Colonic mucosa (tissue), 4 donors: ENCODE measurements around the gene KPNB1. TPM values are rescaled to one million over a fixed set of nuclear protein-coding genes. Genes with fewer than 3 reads are reported as not detected.
A peak's percentile ranks its signal among the peaks of the same experiment; 100 is the strongest.

ENCODE experiments used
- DNase-seq: peaks from one replicate; pipeline ENCODE4 v3.0.0-alpha.2; 2020
- H3K27ac ChIP-seq: fragments of 200-600 bp; one replicate; pipeline ENCODE4 v1.8.0; 2021
- H3K27me3 ChIP-seq: fragments of 200-600 bp; one replicate; pipeline ENCODE4 v1.8.0; 2021
- H3K36me3 ChIP-seq: fragments of 200-600 bp; one replicate; pipeline ENCODE4 v1.8.0; 2021
- H3K4me1 ChIP-seq: fragments of 200-600 bp; one replicate; pipeline ENCODE4 v1.8.0; 2021; ENCODE audit warnings: mild to moderate bottlenecking
- H3K4me3 ChIP-seq: fragments of 200-600 bp; one replicate; pipeline ENCODE4 v1.8.0; 2021
- H3K9ac ChIP-seq, 2 donors: one replicate each; pipeline ENCODE4 v1.7.0; 2013; ENCODE audit warnings: control low read depth in 2 of 2, low read depth in 2 of 2, low read length in 2 of 2
- H3K9me3 ChIP-seq: fragments of 200-600 bp; one replicate; pipeline ENCODE4 v1.8.0; 2021
- intact Hi-C: fragments of 100-400 bp; cut with DNase I; formaldehyde crosslinking; loops from one replicate; pipeline ENCODE4 v1.14.1; 2022
- total RNA-seq, 2 donors: library from RNA; stranded (reverse); fragmentation: NEBNext Ultra II Directional in 1 of 2; extraction: Animal tissue kit (Norgen Biotek cat#: 25700) in 1 of 2; gene quantifications; one replicate each; pipeline ENCODE4 v1.2.1, GENCODE V29; 2021
- TF ChIP-seq, protein P1 (sequence below): fragments of 200-600 bp; IDR thresholded peaks from one replicate; pipeline ENCODE4 v1.8.0; 2022; ENCODE audit warnings: antibody characterized with exemption, mild to moderate bottlenecking
- donor health status: healthy.
- donor health status: DM: no; HTN: no; CAD: no.
- donor health status: DM: no; HTN: no; CAD: no.

KPNB1 gene
- total RNA-seq, 2 donors from 2014 or later, result 247 to 356 TPM

- peaks cover 10% of the 10 kb centered on the region for H3K36me3 ChIP-seq
- no peak overlapping the region for H3K9ac ChIP-seq
- peaks cover 12% of the 10 kb centered on the region for H3K4me1 ChIP-seq
- no peaks in the 10 kb centered on the region for H3K9me3 ChIP-seq
- TF ChIP-seq, protein P1, sequence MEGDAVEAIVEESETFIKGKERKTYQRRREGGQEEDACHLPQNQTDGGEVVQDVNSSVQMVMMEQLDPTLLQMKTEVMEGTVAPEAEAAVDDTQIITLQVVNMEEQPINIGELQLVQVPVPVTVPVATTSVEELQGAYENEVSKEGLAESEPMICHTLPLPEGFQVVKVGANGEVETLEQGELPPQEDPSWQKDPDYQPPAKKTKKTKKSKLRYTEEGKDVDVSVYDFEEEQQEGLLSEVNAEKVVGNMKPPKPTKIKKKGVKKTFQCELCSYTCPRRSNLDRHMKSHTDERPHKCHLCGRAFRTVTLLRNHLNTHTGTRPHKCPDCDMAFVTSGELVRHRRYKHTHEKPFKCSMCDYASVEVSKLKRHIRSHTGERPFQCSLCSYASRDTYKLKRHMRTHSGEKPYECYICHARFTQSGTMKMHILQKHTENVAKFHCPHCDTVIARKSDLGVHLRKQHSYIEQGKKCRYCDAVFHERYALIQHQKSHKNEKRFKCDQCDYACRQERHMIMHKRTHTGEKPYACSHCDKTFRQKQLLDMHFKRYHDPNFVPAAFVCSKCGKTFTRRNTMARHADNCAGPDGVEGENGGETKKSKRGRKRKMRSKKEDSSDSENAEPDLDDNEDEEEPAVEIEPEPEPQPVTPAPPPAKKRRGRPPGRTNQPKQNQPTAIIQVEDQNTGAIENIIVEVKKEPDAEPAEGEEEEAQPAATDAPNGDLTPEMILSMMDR, result no peak
- H3K27ac ChIP-seq, result no peak overlapping the region
- H3K27me3 ChIP-seq, result no peaks in the 10 kb centered on the region
- H3K4me3 ChIP-seq, result no peak overlapping the region
- DNase-seq, result no peak
- intact Hi-C loops, result no loop called here
Observed at GRCh38 chr17:47653442-47653841, 3.7 kb downstream of the KPNB1 start.

DNA sequence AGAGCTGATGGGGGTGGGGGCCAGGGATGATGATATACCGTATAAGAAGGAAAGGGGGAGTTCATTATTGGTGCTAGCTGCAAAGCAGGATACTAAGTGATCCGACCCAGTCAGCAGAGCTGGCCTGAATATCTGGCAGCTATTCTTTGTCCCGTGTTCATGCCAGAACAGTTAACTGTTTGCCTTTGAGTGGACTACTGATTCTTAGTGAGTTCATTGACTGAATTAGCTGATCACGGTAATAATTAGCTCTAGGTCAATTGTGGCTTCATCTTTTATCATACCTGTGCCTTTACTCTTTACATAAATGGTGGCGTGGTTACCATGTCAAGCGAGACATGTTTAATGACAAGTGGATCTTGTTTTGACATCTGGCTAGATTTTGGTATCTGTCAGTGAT, 5.3 kb downstream of the KPNB1 start:
- no peak for DNase-seq
- Histone ChIP-seq H3K27me3 (no peaks in the 10 kb centered on the region), H3K4me3 (no peak overlapping the region), H3K4me1 (peaks cover 12% of the 10 kb centered on the region), H3K9ac (no peak overlapping the region), H3K27ac (no peak overlapping the region), H3K36me3 (peaks cover 13% of the 10 kb centered on the region), H3K9me3 (no peaks in the 10 kb centered on the region)
- intact Hi-C loops, result no loop called here
- TF ChIP-seq, protein P1, result no peak

DNA sequence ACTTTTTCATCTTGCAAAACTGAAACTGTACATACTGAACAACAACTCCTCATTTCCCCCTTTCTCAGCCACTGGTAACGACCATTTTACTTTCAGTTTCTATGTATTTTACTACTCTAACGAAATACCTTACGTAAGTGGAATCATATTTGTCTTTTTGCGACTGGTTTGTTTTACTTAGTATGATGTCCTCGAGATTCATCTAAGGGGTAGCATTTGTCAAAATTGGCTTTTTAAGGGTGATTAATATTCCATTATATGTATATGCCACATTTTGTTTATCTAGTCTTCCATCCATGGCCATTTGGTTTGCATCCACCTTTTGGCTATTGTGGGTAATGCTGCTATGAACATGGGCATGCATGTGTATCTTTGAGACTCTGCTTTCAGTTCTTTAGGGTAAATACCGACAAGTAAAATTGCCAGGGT, 10.4 kb downstream of the KPNB1 start:
- H3K9ac ChIP-seq, result no peak overlapping the region
- H3K4me1 ChIP-seq, result peaks cover 6% of the 10 kb centered on the region
- no peak for DNase-seq
- H3K27me3 ChIP-seq, result no peaks in the 10 kb centered on the region
- peaks cover 30% of the 10 kb centered on the region for H3K36me3 ChIP-seq
- intact Hi-C loops, result loop anchor here (10.0 kb wide), 1 partner anchor 145 kb away; no protein-coding TSS in a partner anchor
- no peaks in the 10 kb centered on the region for H3K9me3 ChIP-seq
- no peak overlapping the region for H3K4me3 ChIP-seq
- peak overlapping the region; percentile 65 for H3K27ac ChIP-seq
- TF ChIP-seq, protein P1, result no peak

- H3K4me3 ChIP-seq, result no peak overlapping the region
- no peak overlapping the region for H3K9ac ChIP-seq
- no peak overlapping the region for H3K27ac ChIP-seq
- H3K27me3 ChIP-seq, result no peaks in the 10 kb centered on the region
- DNase-seq, result peak; percentile 67
- H3K36me3 ChIP-seq, result peaks cover 50% of the 10 kb centered on the region
- H3K9me3 ChIP-seq, result no peaks in the 10 kb centered on the region
- peaks cover 6% of the 10 kb centered on the region for H3K4me1 ChIP-seq
- TF ChIP-seq, protein P1, result peak; percentile 72
- intact Hi-C loops, result loop anchor here (10.0 kb wide), 1 partner anchor 141 kb away; no protein-coding TSS in a partner anchor
Observed at GRCh38 chr17:47663912-47664623, 14.3 kb downstream of the KPNB1 start.

DNA sequence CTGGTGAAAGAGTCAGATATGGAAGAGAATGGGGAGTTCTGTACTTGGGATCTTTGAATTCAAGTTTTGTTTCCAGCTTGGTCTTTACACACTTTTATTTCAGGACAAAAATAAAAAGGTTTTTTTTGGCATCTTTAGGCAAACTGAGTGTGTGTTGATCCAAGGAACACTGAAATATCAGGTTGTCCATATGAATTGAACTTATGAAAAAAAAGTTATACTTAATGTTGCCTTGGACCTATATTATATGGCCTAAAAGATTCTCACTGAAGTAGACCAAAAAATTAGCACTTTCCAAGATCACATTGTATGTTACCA, 14.9 kb downstream of the KPNB1 start:
- H3K4me3 ChIP-seq, result no peak overlapping the region
- no peak for DNase-seq
- H3K9ac ChIP-seq, result no peak overlapping the region
- intact Hi-C loops, result loop anchor here (10.0 kb wide), 1 partner anchor 140 kb away; no protein-coding TSS in a partner anchor
- no peaks in the 10 kb centered on the region for H3K27me3 ChIP-seq
- H3K36me3 ChIP-seq, result peaks cover 49% of the 10 kb centered on the region
- TF ChIP-seq, protein P1, result peak; percentile 11
- H3K27ac ChIP-seq, result no peak overlapping the region
- peaks cover 3% of the 10 kb centered on the region for H3K4me1 ChIP-seq
- H3K9me3 ChIP-seq, result no peaks in the 10 kb centered on the region
